ENCODE results near the gene EXD3. TPM values are rescaled to one million over a fixed set of nuclear protein-coding genes. Genes with fewer than 3 reads are reported as not detected.

The EXD3 gene
- total and polyA plus RNA-seq, 2 donors (not counting 1 experiment from before 2014, with no cell fraction given), result 2.6 to 13.0 TPM

DNA sequence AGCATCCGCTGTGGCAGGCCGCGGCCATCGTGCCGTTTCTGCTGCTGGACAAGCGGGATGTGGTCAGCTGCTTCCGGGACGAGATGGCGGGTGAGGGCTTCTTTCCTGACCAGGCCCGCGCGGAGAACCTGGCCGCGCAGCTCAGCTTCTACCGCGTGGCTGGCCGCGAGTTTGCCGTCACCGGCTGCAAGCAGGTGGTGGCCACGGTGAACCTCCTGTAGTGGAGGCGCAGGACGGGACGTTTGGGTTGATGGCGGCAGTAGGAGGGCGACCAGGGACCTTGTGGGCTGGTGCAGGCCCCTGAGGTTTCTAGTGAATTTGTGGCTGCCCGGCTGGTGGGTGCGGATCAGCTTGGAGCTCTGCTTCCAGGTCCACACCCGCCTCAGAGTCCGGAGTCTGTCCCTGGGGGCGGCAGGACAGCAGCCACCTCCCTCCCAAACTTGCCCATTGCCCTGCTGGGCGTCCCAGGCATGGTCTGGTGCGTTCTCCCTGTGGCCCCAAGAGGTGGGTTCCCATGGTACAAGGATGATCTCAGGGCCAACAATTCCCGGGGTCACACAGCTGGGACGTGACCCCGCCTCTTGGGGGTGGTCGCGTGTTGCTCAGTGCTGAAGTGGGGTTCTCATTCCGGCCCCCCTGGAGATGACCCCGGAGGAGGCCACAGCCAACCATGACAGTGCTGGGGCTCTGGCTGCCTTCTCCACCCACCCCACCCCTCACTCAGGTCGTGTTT lies 143.1 kb downstream of the EXD3 start:
- Histone ChIP-seq H2AFZ (ENCODE audit: low read length) (no peak overlapping the region), H3K9ac (ENCODE audit: insufficient read depth, low read length) (no peak overlapping the region), H3K36me3 (ENCODE audit: control insufficient read depth, insufficient read depth, low read length) (peaks cover 17% of the 10 kb centered on the region), H3K4me3 (replicated peaks in 1 of 4; ENCODE audit: control extremely low read depth in 1 of 4, insufficient read depth in 1 of 4, low read depth in 3 of 4, low read length in 4 of 4) (no peak overlapping the region), H4K20me1 (ENCODE audit: control insufficient read depth, extremely low read depth, insufficient read depth, low read length) (no peaks in the 10 kb centered on the region), H3K27ac (ENCODE audit: insufficient read depth, low read length) (no peak overlapping the region), H3K9me3 (ENCODE audit: control insufficient read depth, insufficient read depth, low read depth, low read length) (no peaks in the 10 kb centered on the region), H3K4me2 (ENCODE audit: extremely low read depth, insufficient read depth, low read length) (no peak overlapping the region), H3K27me3 (ENCODE audit: control insufficient read depth, insufficient read depth, low read length) (no peaks in the 10 kb centered on the region), H3K4me1 (ENCODE audit: control insufficient read depth, extremely low read depth, insufficient read depth, low read length) (peaks cover 10% of the 10 kb centered on the region), H3K79me2 (ENCODE audit: control insufficient read depth, insufficient read depth, low read length) (peaks cover 26% of the 10 kb centered on the region)
- TF ChIP-seq, protein P1, sequence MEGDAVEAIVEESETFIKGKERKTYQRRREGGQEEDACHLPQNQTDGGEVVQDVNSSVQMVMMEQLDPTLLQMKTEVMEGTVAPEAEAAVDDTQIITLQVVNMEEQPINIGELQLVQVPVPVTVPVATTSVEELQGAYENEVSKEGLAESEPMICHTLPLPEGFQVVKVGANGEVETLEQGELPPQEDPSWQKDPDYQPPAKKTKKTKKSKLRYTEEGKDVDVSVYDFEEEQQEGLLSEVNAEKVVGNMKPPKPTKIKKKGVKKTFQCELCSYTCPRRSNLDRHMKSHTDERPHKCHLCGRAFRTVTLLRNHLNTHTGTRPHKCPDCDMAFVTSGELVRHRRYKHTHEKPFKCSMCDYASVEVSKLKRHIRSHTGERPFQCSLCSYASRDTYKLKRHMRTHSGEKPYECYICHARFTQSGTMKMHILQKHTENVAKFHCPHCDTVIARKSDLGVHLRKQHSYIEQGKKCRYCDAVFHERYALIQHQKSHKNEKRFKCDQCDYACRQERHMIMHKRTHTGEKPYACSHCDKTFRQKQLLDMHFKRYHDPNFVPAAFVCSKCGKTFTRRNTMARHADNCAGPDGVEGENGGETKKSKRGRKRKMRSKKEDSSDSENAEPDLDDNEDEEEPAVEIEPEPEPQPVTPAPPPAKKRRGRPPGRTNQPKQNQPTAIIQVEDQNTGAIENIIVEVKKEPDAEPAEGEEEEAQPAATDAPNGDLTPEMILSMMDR (conservative IDR thresholded peaks at IDR 0.05 in 1 of 2, IDR thresholded peaks at IDR 0.05 in 1 of 2; ENCODE audit: low read depth in 1 of 2, low read length in 2 of 2), result no peak
- no peak for TF ChIP-seq EZH2 (IDR thresholded peaks at IDR 0.05; ENCODE audit: low read length, missing control alignments)
- no peak for DNase-seq (ENCODE audit: low read depth in 2 of 2)

DNA sequence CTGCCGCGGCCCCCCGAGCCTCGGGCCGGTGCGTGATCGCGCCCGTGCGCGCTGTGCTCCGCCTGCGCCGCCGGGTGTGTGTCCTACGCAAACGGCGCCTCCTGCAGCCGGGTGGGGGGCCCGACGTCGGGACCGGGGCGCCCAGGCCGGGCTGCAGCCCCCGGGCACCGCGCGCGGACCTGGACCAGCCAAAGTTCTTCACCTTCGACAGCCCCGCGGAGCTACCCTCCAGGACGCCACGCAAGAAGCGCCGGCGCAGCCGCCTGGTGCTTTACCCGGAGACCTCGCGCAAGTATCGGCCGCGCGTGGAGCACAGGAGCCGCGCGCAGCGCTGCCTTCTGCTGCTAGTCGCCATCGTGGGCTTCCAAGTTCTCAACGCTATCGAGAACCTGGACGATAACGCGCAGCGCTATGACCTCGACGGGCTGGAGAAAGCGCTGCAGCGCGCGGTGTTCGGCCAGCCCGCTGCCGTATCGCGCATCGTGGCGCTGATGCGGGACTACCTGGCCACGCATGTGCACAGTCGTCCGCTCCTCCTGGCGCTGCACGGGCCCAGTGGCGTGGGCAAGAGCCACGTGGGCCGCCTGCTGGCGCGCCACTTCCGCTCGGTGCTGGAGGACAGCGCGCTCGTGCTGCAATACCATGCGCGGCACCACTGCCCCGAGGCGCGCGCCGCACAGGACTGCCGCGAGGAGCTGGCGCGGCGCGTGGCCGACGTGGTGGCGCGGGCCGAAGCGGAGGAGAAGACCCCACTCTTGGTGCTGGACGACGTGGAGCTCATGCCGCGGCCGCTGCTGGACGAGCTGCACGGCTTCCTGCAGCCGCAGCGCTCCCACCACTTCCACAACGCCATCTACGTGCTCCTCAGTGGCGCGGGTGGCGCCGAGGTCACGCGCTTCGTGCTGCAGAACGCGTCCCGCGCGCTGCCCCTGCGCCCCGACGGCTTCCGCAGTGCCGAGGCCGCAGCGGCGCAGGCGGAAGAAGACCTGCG lies 143.9 kb downstream of the EXD3 start:
- no peak overlapping the region for H2AFZ ChIP-seq (ENCODE audit: low read length)
- H4K20me1 ChIP-seq (ENCODE audit: control insufficient read depth, extremely low read depth, insufficient read depth, low read length), result no peaks in the 10 kb centered on the region
- TF ChIP-seq, protein P1 (conservative IDR thresholded peaks at IDR 0.05 in 1 of 2, IDR thresholded peaks at IDR 0.05 in 1 of 2; ENCODE audit: low read depth in 1 of 2, low read length in 2 of 2), result no peak
- TF ChIP-seq EZH2 (IDR thresholded peaks at IDR 0.05; ENCODE audit: low read length, missing control alignments), result no peak
- H3K4me1 ChIP-seq (ENCODE audit: control insufficient read depth, extremely low read depth, insufficient read depth, low read length), result peaks cover 10% of the 10 kb centered on the region
- H3K36me3 ChIP-seq (ENCODE audit: control insufficient read depth, insufficient read depth, low read length), result peaks cover 18% of the 10 kb centered on the region
- peak overlapping the region in 3 of 4 experiments; percentile 69 to 86 (median 77) for H3K4me3 ChIP-seq (replicated peaks in 1 of 4; ENCODE audit: control extremely low read depth in 1 of 4, insufficient read depth in 1 of 4, low read depth in 3 of 4, low read length in 4 of 4)
- peaks cover 26% of the 10 kb centered on the region for H3K79me2 ChIP-seq (ENCODE audit: control insufficient read depth, insufficient read depth, low read length)
- H3K4me2 ChIP-seq (ENCODE audit: extremely low read depth, insufficient read depth, low read length), result peak overlapping the region; percentile 68
- H3K9me3 ChIP-seq (ENCODE audit: control insufficient read depth, insufficient read depth, low read depth, low read length), result no peaks in the 10 kb centered on the region
- DNase-seq (ENCODE audit: low read depth in 2 of 2), result no peak
- no peaks in the 10 kb centered on the region for H3K27me3 ChIP-seq (ENCODE audit: control insufficient read depth, insufficient read depth, low read length)
- no peak overlapping the region for H3K27ac ChIP-seq (ENCODE audit: insufficient read depth, low read length)
- H3K9ac ChIP-seq (ENCODE audit: insufficient read depth, low read length), result no peak overlapping the region
